ELR (cell line): ENCODE measurements around the gene ESPNL.
A peak's percentile ranks its signal among the peaks of the same experiment; 100 is the strongest.
"Not testable (repeated sequence)": the region's sequence is repeated elsewhere in the genome, so short reads cannot be mapped to it uniquely, and the experiment has no call there.

Experiments
- DNase-seq: peaks from one replicate; pipeline ENCODE4 v3.0.0-alpha.2; 2015; ENCODE audit warnings: low read depth

The ESPNL gene

GRCh38 chr2:238114851-238115660, 14.9 kb downstream of the ESPNL start:
- DNase-seq = no peak

- not testable (repeated sequence) for DNase-seq
Measured at GRCh38 chr2:238115709-238116108, 15.6 kb downstream of the ESPNL start.

- no peak for DNase-seq
Measured at GRCh38 chr2:238116298-238117198, 16.4 kb downstream of the ESPNL start.

GRCh38 chr2:238117199-238118154, 17.3 kb downstream of the ESPNL start:
- peak; percentile 84 for DNase-seq

- DNase-seq = no peak
Measured at GRCh38 chr2:238119756-238120462, 19.8 kb downstream of the ESPNL start.

- DNase-seq = peak; percentile 25
Measured at GRCh38 chr2:238120463-238121298, 20.5 kb downstream of the ESPNL start.

- no peak for DNase-seq
Measured at GRCh38 chr2:238121511-238122286, 21.6 kb downstream of the ESPNL start.

- no peak for DNase-seq
Measured at GRCh38 chr2:238122287-238123217, 22.4 kb downstream of the ESPNL start.

GRCh38 chr2:238123218-238123971, 23.3 kb downstream of the ESPNL start:
- DNase-seq = no peak

GRCh38 chr2:238123991-238124470, 23.9 kb downstream of the ESPNL start:
- DNase-seq = no peak

- DNase-seq = no peak
Measured at GRCh38 chr2:238124488-238125126, 24.5 kb downstream of the ESPNL start.

- DNase-seq = no peak
Measured at GRCh38 chr2:238125127-238125885, 25.2 kb downstream of the ESPNL start.

GRCh38 chr2:238126338-238126737, 26.2 kb downstream of the ESPNL start:
- no peak for DNase-seq

GRCh38 chr2:238126775-238127164, 26.6 kb downstream of the ESPNL start:
- no peak for DNase-seq

- DNase-seq = peak; percentile 82
Measured at GRCh38 chr2:238127165-238128060, 27.3 kb downstream of the ESPNL start.
